HG03025 (cell line): ENCODE results near the gene BUB1B.

Experiments
- ATAC-seq: cut with Tn5 transposase; IDR thresholded peaks from one replicate; pipeline ENCODE4 v1.9.1; 2021; ENCODE audit warnings: mild to moderate bottlenecking, moderate library complexity; ENCODE audit not compliant: unreplicated experiment, low FRiP score

BUB1B gene

DNA sequence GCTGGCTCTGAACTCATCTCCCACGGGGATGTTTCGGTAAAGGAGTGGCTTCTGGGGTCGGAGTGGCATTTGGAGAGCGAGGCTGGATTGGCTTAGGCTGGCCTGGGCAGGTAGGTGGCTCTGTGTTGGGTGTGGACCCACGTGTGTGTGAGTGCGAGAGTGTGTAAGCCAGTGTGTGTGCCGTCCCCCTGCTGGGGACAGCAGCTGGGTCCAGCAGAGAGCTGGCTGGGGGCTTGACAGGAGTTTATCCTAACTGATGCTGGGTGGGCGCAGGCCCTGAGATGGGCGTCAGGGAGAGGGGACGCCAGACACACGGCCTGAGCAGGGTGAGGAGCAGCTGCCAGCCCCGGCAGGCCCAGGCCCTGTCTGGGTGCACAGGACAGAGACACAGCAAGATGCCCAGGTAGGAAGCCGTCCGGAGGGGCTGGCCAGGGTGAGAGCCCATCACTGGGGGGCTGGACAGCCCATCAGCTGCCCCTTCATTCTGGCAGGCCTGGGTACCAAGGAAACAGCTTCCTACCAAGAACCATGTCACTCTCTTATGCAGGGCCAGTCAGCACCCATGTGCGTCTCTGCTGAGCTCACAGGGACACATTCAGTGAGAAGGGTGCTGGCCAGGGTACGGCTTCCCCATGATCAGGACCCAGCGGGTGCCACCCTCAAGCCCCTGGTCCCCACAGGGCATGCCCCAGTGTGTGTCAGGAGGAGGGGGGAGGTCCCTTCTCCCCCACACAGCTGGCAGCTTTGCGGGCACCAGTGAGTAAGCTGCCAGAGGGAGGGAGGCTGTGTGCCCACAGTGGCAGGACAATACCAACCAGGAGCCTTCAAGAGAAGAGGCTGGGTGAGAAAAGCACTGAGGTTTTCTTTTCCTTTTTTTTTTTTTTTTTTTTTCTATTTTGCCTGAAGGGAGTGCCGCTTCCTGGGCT is 79.1 kb downstream of the BUB1B start:
- ATAC-seq = no peak

DNA sequence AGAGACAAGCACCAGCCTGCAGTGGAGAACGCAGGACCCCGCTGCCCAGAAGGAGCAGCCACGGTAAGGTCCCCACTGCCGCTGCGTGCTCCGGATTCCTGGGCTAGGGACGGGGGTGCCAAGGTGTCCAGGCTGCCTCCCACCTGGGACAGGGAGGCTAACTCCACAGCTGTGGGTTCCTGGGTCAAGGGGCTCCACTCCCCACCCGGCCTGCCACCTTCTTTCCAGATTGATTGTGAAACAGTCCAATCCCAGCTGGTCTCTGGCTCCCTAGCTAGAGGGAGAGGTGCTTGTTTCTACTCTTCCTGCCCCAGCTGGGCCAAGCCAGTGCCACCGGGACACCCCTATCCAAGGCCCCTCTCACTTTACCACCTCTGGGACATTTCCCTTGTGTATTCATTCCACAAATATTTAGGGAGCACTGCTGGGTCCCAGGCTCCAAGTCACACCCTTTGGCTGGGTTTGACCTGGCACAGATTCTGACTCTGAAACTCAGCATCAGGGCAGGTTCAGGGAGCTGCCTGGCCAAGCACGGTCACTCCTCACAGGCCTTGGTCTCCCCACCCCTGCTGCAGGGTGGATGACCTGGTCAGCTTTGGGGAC is 79.9 kb downstream of the BUB1B start:
- ATAC-seq = no peak

- no peak for ATAC-seq
These were observed 80.7 kb downstream of the BUB1B start for GRCh38 chr15:40241269-40242212.

- ATAC-seq = no peak
These were observed 81.3 kb downstream of the BUB1B start for GRCh38 chr15:40242213-40242599.

- ATAC-seq = no peak
These were observed 81.7 kb downstream of the BUB1B start for GRCh38 chr15:40242601-40243000.

DNA sequence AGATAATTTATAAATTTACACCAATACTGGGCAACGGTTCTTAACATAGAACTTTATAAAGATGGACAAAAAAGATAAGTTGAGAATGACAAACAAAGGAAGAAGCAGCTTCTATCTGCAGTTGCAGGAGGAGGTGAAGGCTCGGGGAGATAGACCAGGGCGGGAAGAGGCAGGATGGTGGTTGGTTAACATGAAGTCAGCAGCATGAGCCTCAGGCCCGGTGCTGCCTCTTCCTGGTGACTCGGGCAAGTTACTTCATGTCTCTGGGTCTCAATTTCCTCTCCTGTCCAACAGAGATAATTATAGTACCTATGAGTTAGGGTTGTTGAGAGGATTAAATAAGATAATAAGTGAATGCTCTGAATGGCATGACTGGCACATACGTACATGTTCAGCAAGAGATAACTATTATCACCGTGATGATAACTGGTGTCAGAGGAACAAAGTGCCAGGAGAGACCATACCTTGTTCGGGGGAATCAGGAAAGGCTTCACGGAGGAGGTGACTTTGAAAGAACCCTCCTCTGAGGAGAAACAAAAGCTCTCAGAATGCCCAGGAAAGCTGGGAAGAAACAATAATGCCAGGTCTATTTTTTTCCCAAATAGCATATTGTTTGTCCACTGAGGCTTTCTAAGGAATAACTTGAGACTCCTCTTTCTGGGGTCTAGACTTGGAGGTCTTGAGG is 82.4 kb downstream of the BUB1B start:
- ATAC-seq = no peak

- no peak for ATAC-seq
These were observed 84.2 kb downstream of the BUB1B start for GRCh38 chr15:40244961-40245523.

- ATAC-seq = no peak
These were observed 85.0 kb downstream of the BUB1B start for GRCh38 chr15:40245666-40246450.

GRCh38 chr15:40246496-40247280 is 85.8 kb downstream of the BUB1B start:
- ATAC-seq = no peak

DNA sequence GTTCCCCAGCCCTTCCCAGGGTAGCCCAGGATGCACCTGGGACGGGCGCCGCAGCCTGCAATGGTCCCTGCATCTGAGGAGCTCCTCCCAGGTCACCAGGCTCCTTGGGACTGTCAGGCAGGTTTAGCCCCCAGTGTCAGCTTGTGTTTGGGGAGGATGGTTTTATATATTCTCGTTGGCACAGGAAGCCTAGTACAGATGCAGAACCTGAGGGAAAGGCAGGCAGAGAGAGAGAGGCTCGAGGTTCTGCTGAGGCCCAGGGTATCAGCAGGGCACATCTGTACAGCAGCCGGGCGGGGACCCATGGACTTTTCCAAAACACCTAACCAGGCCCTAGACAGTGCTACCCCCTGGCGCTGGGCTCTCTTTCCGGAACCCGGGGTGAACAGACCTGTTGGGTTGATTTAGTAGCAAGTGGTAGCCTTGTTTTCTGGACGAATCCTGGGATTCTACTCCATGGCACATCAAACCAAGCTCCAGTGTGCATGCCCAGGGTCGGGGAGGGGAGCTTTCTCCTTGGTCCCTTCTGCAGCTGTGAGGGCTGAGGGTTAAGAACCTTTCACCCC is 86.6 kb downstream of the BUB1B start:
- ATAC-seq = no peak

- ATAC-seq = no peak
These were observed 87.3 kb downstream of the BUB1B start for GRCh38 chr15:40248006-40248783.

- no peak for ATAC-seq
These were observed 88.8 kb downstream of the BUB1B start for GRCh38 chr15:40249477-40250303.

GRCh38 chr15:40250304-40250656 is 89.4 kb downstream of the BUB1B start:
- ATAC-seq = no peak

- no peak for ATAC-seq
These were observed 90.1 kb downstream of the BUB1B start for GRCh38 chr15:40250771-40251483.

- no peak for ATAC-seq
These were observed 90.7 kb downstream of the BUB1B start for GRCh38 chr15:40251486-40252140.

DNA sequence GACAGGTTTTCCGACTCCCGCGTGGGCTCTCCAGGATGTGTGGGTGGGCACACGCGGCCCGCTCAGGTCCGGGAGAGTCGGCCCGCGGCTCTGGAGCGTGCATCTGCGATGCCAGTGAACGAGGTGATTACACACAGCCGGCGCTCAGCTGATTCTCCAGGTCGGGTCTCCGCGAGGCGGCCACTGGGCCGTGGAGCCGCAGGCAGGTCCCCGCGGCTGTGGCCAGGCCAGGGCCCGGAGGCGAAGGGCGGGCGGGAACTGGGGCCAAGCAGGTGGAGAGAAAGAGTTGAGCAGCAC is 91.2 kb downstream of the BUB1B start:
- ATAC-seq = no peak
